Measurements from ENCODE around the gene UMAD1.

The UMAD1 gene

DNA sequence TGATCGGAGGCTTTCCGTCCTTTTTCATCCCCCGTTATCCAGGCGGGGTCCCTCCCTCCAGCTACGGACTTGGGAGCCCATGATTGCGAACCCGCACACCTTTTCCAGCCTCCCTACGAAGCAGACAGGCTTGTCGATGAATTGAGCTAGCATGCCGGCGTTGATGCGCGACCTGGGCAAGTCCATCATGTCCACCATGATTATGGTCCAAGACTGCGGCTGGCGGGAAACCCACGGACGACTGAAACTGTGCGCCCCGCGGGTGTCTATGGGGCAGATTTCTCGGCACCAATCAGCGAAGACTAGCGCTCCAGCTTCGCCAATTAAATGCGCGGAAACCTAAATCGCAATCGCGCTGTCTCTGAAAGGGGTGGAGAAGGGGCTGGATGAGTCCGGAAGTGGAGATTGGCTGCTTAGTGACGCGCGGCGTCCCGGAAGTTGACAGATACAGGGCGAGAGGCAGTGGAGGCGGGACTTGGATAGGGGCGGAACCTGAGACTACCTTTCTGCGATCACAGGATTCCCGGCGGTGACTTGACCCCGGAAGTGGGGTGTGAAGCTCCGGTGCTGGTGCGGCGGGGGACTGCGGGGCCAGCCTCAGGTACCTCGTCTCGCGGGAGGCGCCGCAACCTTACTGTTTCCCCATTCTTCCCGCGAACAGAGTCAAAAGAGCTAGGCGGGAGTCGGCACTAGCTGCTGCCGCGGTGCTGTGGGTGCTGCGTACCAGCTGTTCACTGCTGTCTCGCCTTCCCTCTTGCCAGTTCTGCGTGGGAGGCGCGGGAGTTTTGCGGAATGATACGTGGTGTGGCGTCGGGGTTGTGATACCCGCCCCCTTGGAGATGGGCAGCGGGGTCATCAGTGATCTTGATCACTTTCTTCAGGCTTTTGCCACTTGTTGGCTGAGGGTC lies at the start of gene UMAD1:
Gene UMAD1 (plus strand): TSS at position 532 of the 908 bp plus-strand sequence. CDS start 32,620 bp downstream, outside the sequence.
- peak within 1 kb of the TSS; percentile 98 for H3K4me3 Mint-ChIP-seq
- no peaks in the 10 kb centered on the region for H3K27me3 Mint-ChIP-seq
- peak within 1 kb of the TSS; percentile 99 for H3K27ac Mint-ChIP-seq
- peaks cover 81% of the 10 kb centered on the region for H3K36me3 Mint-ChIP-seq (ENCODE audit: low read depth)
- DNase-seq = peak; percentile 97
- no peaks in the 10 kb centered on the region for H3K9me3 Mint-ChIP-seq
- peaks cover 50% of the 10 kb centered on the region for H3K4me1 Mint-ChIP-seq (ENCODE audit: low read depth)

- Mint-ChIP-seq H3K9me3 (no peaks in the 10 kb centered on the region), H3K36me3 (ENCODE audit: low read depth) (peaks cover 82% of the 10 kb centered on the region), H3K4me1 (ENCODE audit: low read depth) (peaks cover 2% of the 10 kb centered on the region), H3K4me3 (no peak overlapping the region), H3K27me3 (no peaks in the 10 kb centered on the region), H3K27ac (no peak overlapping the region)
- DNase-seq = no peak
Measured at GRCh38 chr7:7595451-7595850, 45.1 kb upstream of the UMAD1 start.

GRCh38 chr7:7596176-7596575 lies 44.4 kb upstream of the UMAD1 start:
- Mint-ChIP-seq H3K27me3 (no peaks in the 10 kb centered on the region), H3K4me3 (no peak overlapping the region), H3K36me3 (ENCODE audit: low read depth) (peaks cover 82% of the 10 kb centered on the region), H3K4me1 (ENCODE audit: low read depth) (peaks cover 2% of the 10 kb centered on the region), H3K27ac (no peak overlapping the region), H3K9me3 (no peaks in the 10 kb centered on the region)
- no peak for DNase-seq

DNA sequence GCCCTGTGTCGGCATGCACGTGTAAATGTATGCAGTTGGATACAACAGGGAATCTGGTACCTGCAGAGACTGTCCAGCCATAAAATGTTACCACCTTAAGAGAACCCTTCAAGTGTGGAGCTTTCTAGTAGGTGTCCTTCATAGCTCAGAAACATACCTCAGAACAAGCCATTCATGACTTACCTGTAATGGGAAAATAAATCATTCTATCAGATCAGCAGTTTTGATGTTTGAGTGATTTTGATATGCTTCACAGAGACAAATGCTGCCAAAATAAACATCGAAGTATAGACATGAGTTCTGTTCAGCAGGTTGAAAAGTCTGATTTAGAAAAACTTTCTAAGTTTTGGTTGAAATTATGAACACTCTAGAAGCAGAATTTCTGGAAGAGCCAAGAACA lies 33.5 kb upstream of the UMAD1 start:
- no peak for DNase-seq
- Mint-ChIP-seq H3K36me3 (ENCODE audit: low read depth) (peaks cover 42% of the 10 kb centered on the region), H3K27me3 (no peaks in the 10 kb centered on the region), H3K9me3 (no peaks in the 10 kb centered on the region), H3K27ac (no peak overlapping the region), H3K4me1 (ENCODE audit: low read depth) (peaks cover 6% of the 10 kb centered on the region), H3K4me3 (no peak overlapping the region)

- Mint-ChIP-seq H3K36me3 (ENCODE audit: low read depth) (peaks cover 42% of the 10 kb centered on the region), H3K9me3 (no peaks in the 10 kb centered on the region), H3K27ac (no peak overlapping the region), H3K4me1 (ENCODE audit: low read depth) (peaks cover 6% of the 10 kb centered on the region), H3K27me3 (no peaks in the 10 kb centered on the region), H3K4me3 (no peak overlapping the region)
- no peak for DNase-seq
Measured at GRCh38 chr7:7609330-7609729, 31.2 kb upstream of the UMAD1 start.

DNA sequence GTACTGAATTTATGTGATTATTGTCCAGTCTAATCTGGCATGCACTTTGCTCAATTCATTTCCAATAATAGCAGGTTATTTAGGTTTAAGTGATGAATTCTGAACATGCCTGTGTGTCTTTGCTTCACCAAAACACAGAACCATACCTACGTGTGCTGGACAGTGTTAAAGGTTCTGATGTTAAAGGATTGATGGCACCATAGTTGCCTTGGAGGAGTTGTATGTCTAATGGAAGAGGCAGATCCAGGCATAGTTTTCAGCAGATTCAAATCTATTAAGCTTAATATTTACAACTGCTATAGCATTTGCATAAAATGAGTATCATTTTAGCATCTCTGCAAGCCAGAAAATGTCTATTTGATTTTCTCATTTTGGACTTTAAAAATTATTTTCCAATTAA lies 28.0 kb upstream of the UMAD1 start:
- Mint-ChIP-seq H3K36me3 (ENCODE audit: low read depth) (peaks cover 20% of the 10 kb centered on the region), H3K4me3 (no peak overlapping the region), H3K9me3 (no peaks in the 10 kb centered on the region), H3K27me3 (no peaks in the 10 kb centered on the region), H3K27ac (no peak overlapping the region), H3K4me1 (ENCODE audit: low read depth) (peaks cover 9% of the 10 kb centered on the region)
- DNase-seq = no peak

DNA sequence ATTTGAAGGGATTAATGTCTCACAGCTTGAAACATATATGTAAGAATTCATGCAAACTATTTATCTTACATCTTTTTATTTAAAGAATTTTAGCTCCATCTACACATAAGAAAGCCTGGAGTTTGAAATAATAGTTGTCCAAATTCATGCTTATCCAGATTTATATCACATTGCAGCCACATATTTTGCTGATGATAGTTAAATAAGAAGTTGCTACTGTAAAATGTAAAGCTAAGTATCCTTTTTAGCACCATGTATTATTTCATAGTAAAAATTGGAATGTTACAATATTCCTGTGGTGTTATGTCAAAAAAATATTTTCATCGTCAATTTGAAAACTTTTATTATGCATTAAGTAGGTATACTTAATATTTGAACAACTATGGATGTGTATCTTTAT lies 27.3 kb upstream of the UMAD1 start:
- peaks cover 11% of the 10 kb centered on the region for H3K4me1 Mint-ChIP-seq (ENCODE audit: low read depth)
- no peaks in the 10 kb centered on the region for H3K27me3 Mint-ChIP-seq
- no peak overlapping the region for H3K27ac Mint-ChIP-seq
- peaks cover 14% of the 10 kb centered on the region for H3K36me3 Mint-ChIP-seq (ENCODE audit: low read depth)
- no peak for DNase-seq
- no peak overlapping the region for H3K4me3 Mint-ChIP-seq
- H3K9me3 Mint-ChIP-seq = no peaks in the 10 kb centered on the region

DNA sequence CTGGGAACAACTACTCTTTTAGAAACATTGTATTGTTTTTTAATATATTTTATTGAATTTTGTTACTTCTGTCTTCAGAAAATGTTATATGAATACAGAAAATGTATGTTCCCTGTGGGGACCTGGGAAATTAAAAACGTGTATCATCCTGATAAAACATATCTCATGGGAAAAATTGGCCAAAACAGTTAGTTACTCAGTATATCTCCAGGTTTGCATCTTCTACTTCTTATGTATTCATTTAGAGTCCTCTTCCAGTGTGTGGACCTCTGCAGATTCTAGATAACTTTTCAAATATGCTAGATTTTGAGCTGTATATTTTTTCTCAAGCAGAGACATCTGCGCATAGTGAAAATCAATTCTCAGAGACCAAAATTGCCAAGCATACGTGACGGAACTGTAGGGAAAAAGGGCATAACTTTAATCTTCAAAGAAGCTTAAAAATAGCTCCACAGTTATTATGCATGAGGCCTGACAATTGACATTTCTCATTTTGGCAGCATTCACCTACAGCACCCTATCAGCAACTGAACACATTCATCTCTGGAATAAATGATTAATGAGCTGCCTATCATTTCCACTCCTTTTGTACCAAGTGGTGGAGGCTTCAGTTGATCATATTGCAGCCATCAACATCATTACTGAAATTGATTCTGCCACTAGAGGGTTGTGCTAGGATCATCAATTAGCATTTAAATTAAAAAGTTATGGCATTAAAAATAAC lies 26.4 kb upstream of the UMAD1 start:
- no peaks in the 10 kb centered on the region for H3K27me3 Mint-ChIP-seq
- H3K4me3 Mint-ChIP-seq = no peak overlapping the region
- H3K9me3 Mint-ChIP-seq = no peaks in the 10 kb centered on the region
- DNase-seq = no peak
- H3K36me3 Mint-ChIP-seq (ENCODE audit: low read depth) = peaks cover 8% of the 10 kb centered on the region
- peaks cover 11% of the 10 kb centered on the region for H3K4me1 Mint-ChIP-seq (ENCODE audit: low read depth)
- H3K27ac Mint-ChIP-seq = no peak overlapping the region

GRCh38 chr7:7617550-7617949 lies 23.0 kb upstream of the UMAD1 start:
- Mint-ChIP-seq H3K4me3 (no peak overlapping the region), H3K27me3 (no peaks in the 10 kb centered on the region), H3K9me3 (no peaks in the 10 kb centered on the region), H3K27ac (no peak overlapping the region), H3K36me3 (ENCODE audit: low read depth) (no peaks in the 10 kb centered on the region), H3K4me1 (ENCODE audit: low read depth) (peaks cover 5% of the 10 kb centered on the region)
- no peak for DNase-seq

DNA sequence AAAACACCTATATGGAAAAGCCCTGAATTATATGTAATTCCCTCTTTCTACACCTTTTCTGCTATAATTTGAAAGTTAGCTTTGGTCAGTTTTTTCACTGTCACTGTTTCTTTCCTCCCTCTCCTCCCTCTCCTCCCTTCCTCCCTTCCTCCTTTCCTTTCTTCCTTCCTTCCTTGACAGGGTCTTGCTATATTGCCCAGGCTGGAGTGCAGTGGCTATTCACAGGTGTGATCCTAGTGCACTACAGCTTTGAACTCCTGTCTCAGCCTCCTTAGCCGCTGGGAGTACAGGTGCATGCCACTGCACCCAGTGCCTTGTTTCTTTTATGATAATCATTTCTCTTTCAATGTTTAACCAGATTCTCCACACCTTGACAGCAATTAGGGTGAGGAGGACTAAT lies 22.1 kb upstream of the UMAD1 start:
- Mint-ChIP-seq H3K9me3 (no peaks in the 10 kb centered on the region), H3K36me3 (ENCODE audit: low read depth) (no peaks in the 10 kb centered on the region), H3K4me1 (ENCODE audit: low read depth) (peaks cover 5% of the 10 kb centered on the region), H3K4me3 (no peak overlapping the region), H3K27ac (no peak overlapping the region), H3K27me3 (no peaks in the 10 kb centered on the region)
- DNase-seq = no peak

DNA sequence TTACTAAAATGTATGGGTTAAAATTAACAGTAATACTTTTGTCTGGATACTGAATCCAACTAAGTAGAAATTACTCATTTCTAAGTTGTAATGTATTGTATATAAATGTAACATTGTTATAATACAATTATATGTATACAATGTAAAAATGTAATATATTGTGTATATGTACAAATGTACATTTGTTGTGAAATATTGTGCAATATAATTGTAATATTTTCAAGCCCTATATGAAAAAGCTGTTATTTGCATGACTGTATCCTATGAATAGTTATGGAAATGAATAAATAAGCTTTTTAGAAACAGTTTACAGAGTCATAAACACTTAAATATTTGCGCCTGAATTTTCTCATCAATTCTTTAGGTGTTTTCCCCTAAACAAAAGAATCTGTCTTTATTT lies 20.3 kb upstream of the UMAD1 start:
- no peaks in the 10 kb centered on the region for H3K9me3 Mint-ChIP-seq
- H3K36me3 Mint-ChIP-seq (ENCODE audit: low read depth) = no peaks in the 10 kb centered on the region
- H3K27ac Mint-ChIP-seq = no peak overlapping the region
- H3K4me1 Mint-ChIP-seq (ENCODE audit: low read depth) = peaks cover 5% of the 10 kb centered on the region
- H3K27me3 Mint-ChIP-seq = no peaks in the 10 kb centered on the region
- no peak overlapping the region for H3K4me3 Mint-ChIP-seq
- DNase-seq = no peak

GRCh38 chr7:7620644-7621210 lies 19.8 kb upstream of the UMAD1 start:
- H3K4me1 Mint-ChIP-seq (ENCODE audit: low read depth) = peaks cover 5% of the 10 kb centered on the region
- H3K27me3 Mint-ChIP-seq = no peaks in the 10 kb centered on the region
- no peak for DNase-seq
- peaks cover 1% of the 10 kb centered on the region for H3K9me3 Mint-ChIP-seq
- no peak overlapping the region for H3K27ac Mint-ChIP-seq
- no peaks in the 10 kb centered on the region for H3K36me3 Mint-ChIP-seq (ENCODE audit: low read depth)
- H3K4me3 Mint-ChIP-seq = no peak overlapping the region

- H3K27me3 Mint-ChIP-seq = no peaks in the 10 kb centered on the region
- peaks cover 5% of the 10 kb centered on the region for H3K36me3 Mint-ChIP-seq (ENCODE audit: low read depth)
- peaks cover 13% of the 10 kb centered on the region for H3K9me3 Mint-ChIP-seq
- H3K4me3 Mint-ChIP-seq = no peak overlapping the region
- no peak overlapping the region for H3K27ac Mint-ChIP-seq
- H3K4me1 Mint-ChIP-seq (ENCODE audit: low read depth) = peaks cover 10% of the 10 kb centered on the region
- DNase-seq = no peak
Measured at GRCh38 chr7:7628476-7628875, 12.1 kb upstream of the UMAD1 start.

DNA sequence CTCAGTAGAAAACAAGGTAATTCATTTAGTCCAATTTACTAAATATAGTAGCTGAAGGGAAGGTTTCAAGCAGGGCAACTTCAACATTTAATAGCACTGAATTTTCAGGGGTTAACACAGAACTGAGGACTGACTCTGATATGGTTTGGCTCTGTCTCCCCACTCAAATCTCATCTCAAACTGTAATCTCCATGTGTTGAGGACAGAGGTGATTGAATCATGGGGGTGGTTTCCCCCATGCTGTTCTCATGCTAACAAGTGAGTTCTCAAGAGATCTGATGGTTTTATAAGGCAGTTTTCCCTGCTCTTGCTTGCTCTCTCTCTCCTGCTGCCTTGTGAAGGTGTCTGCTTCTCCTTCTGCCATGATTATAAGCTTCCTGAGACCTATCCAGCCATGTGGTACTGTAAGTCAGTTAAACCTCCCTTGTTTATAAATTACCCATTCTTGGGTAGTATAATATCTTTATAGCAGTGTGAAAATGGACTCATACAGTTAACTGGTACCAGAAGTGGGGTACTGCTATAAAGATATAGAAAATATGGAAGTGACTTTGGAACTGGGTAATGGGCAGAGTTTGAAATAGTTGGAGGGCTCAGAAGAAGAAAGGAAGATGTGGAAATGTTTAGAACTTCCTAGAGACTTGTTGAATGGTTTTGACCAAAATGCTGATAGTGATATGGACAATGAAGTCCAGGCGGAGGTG lies 9.8 kb upstream of the UMAD1 start:
- H3K9me3 Mint-ChIP-seq = peaks cover 11% of the 10 kb centered on the region
- peaks cover 19% of the 10 kb centered on the region for H3K36me3 Mint-ChIP-seq (ENCODE audit: low read depth)
- no peaks in the 10 kb centered on the region for H3K27me3 Mint-ChIP-seq
- peaks cover 10% of the 10 kb centered on the region for H3K4me1 Mint-ChIP-seq (ENCODE audit: low read depth)
- no peak overlapping the region for H3K27ac Mint-ChIP-seq
- no peak for DNase-seq
- H3K4me3 Mint-ChIP-seq = no peak overlapping the region

Measured in activated T-cell treated with anti-CD3 and anti-CD28 coated beads, Interleukin-2, amount 50 U/mL, for 24 hours (primary cell).